ENCODE measurements around the gene C6.

Gene C6

DNA sequence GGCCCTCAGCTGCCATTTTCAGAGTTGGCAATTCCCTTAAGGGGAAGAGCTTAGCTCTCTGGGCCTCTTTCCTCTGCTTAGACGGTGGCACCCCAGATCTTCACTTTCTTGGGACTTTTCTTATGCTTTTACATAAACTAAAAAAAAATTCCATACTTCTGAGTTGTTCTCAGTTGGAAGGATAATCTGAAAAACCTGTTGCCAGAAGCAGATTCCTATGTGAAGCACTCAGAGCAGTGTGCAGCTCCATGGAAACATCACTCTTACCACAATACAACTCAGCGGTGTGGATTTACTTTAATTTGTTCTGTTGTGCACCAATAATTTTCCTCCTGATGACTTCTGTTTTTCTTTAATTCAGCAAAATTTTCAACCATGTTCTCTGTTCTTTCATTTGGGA lies 98.1 kb downstream of the C6 start:
- no peak for DNase-seq

DNA sequence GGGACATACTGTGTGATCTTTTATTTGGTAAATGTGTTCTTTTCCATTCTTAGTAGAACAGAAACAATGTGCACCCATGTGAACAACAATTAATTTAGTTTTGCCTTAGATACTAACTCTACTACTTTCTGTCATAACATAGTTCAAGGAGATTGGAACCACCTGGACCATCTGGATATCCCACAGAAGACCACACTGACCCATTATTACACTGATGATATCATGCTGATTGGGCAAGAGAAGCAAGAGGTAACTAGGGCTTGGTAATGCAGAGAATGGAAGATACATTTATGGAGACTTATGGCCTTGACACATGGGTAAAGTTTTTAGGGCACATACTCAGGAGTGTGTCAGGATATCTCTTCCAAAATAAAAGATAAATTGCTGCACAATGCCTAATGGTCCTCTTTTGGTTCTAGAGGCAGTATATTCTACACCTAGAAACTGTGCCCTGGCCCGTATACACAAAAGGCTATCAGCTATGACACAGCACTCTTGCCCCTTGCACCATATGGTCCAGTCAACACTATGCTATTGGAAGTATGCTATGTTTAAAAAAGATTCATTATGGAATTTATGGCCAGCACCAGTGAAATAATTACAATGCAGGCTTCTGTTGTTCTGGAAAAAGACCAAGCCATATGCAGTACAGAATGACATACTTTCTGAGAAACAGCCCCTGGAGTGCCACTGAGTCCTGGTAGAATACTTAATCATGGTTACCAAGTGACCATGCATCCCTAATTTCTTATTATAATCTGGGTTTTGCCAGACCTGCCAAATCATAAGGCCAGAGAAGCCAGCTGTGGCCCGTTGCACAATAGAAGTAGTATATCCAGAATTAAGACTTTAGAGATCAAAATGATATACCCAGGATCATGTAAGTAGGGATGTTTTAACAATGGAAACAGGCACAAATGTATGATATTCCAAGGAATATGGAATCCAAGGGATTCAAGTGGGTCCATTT lies 100.6 kb downstream of the C6 start:
- DNase-seq: no peak

DNA sequence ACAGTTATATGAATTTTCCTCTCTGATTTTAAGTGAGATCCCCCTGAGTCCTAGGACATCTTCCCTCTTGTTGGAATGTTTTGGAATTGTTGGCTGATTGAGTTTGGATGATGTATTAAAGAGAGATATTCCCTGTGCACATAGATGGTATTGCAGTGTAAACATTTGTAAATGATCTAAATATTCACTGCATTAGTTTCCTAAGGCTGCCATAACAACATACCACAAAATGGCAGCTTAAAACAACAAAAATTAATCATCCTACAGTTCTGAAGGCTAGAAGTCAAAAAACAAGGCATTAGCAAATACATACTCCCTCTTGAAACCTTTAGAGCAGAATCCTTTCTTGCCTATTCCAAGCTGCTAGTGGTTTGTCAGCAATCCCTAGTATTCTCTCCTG lies 104.1 kb downstream of the C6 start:
- no peak for DNase-seq

DNA sequence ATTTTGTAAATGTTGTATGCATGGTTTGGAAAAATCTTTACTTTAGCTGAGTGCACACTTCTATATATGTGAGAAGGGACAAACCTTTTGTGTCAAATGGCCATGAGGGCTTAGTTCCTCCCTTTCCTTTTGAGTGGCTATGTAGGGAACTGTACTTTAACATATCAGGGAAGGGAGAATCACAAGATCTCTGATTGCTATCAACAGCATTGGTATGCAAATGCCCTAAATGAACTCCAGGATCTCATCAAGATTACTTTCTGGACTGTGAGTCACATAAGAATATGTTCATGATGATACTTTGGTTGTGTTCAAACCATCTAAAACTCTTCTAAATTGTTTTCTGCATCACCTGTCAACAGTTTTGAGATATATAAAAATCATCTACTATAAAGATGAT lies 111.0 kb downstream of the C6 start:
- no peak for DNase-seq

DNA sequence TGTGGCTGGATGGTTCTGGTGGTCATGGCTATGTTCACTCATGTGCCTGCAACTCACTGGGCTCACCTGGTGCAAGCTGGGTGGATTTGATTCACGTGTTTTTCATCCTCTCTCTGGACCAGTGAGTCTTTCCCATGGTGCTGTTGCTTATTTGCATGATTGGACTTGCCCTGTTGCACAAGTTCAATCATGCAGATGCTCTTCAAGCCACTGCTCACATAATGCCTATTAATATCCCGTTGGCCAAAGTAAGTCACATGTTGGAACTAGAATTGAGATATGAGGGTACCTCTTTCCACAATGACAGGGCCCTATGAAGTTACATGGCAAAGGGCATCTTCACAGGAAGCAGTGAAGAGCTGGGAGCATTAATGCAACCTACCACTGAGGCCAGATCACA lies 115.7 kb downstream of the C6 start:
- no peak for DNase-seq

DNA sequence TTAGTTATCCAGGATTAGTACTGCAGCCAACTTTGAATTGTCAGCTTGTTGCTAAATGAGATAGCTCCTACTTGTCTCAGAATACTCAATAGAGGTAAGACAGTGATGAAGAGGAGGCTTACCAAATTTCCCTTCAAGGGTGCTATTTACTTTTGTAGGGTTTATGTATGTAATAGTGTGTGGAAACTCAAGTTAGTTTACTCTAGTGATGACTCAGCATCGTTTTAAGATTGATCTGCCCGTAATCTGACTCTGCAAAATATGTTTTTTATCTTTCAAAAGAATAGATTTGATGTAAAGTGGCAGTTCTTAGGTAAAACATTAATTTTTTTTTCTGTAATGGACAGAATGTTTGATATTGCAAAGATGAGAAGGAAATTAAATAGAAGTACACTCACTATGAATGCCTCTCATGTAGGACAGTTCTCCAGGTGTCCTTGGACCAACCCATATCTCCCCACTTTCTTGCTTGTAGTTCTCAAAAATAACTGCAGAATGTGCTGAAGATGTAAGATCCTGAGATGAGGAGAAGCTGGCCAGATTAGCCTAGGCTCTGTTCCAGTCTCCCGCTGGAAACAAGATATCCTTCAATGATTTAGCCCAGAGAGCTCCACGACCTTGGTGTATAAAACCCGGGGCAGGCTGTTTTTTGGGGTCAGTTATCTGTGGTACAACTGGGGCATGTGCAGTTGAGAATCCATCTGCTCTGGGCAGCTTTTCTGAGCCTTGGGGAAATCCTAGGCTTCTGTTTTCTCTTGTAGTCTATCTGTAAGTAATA lies 117.8 kb downstream of the C6 start:
- no peak for DNase-seq

DNA sequence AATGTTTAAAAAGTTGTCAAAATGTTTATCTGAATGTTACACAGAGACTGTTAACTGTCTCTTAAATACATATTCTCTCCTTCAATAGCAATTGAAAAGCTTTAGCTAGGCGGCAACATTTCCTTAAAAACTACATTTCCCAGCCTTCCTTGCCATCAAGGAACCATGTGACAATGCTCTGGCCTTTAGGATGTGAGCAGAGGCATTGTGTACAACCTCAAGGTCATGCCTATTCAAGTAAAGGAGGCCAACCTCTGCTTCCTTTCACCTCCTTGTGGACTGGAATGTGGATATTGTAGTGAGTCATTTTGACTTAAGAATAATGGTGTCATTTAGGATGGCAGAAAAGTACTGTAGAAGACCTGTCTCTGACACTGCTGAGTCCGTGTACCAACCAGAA lies 118.5 kb downstream of the C6 start:
- no peak for DNase-seq

DNA sequence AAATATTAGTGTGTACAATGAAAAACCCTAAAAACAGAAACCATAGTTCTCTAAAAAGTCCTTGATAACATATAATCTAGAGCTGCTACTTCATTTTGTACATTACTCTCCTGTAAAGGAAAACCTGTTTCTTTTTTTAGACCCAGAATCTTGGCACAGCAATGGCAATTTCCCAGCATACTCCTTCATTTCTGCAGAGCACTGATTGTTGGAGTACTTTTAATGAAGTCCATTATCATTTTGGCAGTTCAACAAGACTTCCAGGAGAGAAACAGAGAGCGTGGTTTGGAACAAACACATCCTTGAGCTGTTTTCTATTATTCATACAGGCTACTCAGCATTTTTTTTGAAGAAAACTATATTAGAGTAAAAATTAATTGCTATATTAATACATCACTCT lies 119.5 kb downstream of the C6 start:
- no peak for DNase-seq

Data from NK-92 treated with Interleukin-12 subunit alpha and Interleukin-12 subunit beta, amount 100 ng/mL, for 24 hours (cell line).